ENCODE data around the gene RAPGEF4.

The RAPGEF4 gene

DNA sequence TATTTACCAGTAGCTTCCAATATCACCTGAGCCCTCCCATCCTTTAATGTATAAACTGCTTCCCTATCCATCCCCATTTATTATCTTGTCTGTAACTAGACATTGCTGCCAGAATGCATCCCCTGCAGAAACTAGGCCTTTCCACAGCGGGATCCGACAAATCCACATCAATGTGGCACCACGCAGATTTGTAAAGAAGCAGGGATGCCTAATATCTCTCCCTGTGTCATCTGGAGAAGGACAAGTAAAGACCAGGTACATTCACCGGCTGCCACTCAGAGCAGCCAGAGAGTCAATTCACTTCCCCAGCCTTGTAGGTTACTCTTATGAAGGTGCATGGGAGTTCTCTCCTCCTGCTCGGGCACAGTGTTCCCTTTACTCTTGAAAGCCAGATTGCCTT lies 241.2 kb downstream of the RAPGEF4 start:
- DNase-seq (no peak), ATAC-seq (ENCODE audit: insufficient read depth, low read depth) (no peak)
- Histone ChIP-seq H3K4me1 (ENCODE audit: insufficient read depth, low read length) (peaks cover under 1% of the 10 kb centered on the region; the same call in 1 of the 2 replicates), H3K36me3 (ENCODE audit: insufficient read depth, low read length) (no peaks in the 10 kb centered on the region), H3K27me3 (ENCODE audit: insufficient read depth, low read length, poor library complexity) (peaks cover 5% of the 10 kb centered on the region), H2AFZ (ENCODE audit: low read depth, low read length) (no peak overlapping the region), H3K27ac (ENCODE audit: low read length) (no peak overlapping the region), H4K20me1 (ENCODE audit: insufficient read depth, low read length) (no peaks in the 10 kb centered on the region), H3K9ac (ENCODE audit: low read depth, low read length) (no peak overlapping the region), H3K9me3 (ENCODE audit: insufficient read depth, low read length, severe bottlenecking) (no peaks in the 10 kb centered on the region), H3K4me3 (ENCODE audit: low read depth in 1 of 2, low read length in 2 of 2) (no peak overlapping the region), H3K79me2 (ENCODE audit: insufficient read depth, low read length) (no peaks in the 10 kb centered on the region), H3K4me2 (ENCODE audit: insufficient read depth, low read length) (no peak overlapping the region)
- TF ChIP-seq, protein P1, sequence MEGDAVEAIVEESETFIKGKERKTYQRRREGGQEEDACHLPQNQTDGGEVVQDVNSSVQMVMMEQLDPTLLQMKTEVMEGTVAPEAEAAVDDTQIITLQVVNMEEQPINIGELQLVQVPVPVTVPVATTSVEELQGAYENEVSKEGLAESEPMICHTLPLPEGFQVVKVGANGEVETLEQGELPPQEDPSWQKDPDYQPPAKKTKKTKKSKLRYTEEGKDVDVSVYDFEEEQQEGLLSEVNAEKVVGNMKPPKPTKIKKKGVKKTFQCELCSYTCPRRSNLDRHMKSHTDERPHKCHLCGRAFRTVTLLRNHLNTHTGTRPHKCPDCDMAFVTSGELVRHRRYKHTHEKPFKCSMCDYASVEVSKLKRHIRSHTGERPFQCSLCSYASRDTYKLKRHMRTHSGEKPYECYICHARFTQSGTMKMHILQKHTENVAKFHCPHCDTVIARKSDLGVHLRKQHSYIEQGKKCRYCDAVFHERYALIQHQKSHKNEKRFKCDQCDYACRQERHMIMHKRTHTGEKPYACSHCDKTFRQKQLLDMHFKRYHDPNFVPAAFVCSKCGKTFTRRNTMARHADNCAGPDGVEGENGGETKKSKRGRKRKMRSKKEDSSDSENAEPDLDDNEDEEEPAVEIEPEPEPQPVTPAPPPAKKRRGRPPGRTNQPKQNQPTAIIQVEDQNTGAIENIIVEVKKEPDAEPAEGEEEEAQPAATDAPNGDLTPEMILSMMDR (IDR thresholded peaks at IDR 0.05; ENCODE audit: borderline replicate concordance, extremely low read depth, low read length, poor library complexity, severe bottlenecking), result no peak
- no peak for TF ChIP-seq EZH2 (IDR thresholded peaks at IDR 0.05; ENCODE audit: borderline replicate concordance, low read depth, low read length, severe bottlenecking)

DNA sequence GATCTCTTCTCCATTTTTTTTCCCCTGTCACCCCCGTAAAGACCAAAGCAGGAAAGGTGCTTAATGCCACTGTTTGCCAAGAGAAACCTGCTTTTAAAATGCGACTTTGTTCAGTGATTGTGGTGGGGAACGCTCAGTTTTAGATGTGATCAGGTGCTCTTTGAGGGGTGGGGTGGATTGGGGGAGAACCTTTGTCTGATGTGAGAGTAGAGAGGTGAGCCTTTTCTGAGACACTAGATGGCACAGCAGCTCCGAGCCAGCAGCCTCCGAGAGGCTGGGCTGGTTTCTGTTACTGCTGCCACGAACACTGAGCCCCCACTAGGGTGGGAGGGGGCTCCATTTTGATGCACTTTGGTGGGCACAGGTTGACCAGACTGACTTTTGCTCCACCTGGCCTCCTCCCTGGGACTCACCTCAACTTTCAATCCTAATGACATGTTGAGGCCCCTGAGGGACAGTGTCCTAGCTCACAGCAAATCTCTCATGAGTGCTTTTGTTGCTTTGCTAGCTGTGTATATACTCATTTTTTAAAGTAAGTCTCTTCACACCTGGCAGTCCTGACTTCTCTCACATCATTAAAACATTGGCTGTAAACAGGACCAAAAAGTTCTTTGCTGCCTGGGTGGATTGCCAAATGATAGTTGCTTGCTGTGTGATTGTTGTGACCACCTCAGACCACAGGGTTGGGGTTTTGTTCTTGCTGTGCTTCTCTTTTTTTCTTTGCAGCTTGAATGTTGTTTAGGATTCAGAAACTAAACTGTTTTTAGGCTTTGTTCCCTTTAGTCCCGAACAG lies 241.8 kb downstream of the RAPGEF4 start:
- H3K4me1 ChIP-seq (ENCODE audit: insufficient read depth, low read length), result no peaks in the 10 kb centered on the region
- H3K27me3 ChIP-seq (ENCODE audit: insufficient read depth, low read length, poor library complexity), result peaks cover 5% of the 10 kb centered on the region
- H3K79me2 ChIP-seq (ENCODE audit: insufficient read depth, low read length), result no peaks in the 10 kb centered on the region
- no peak overlapping the region for H2AFZ ChIP-seq (ENCODE audit: low read depth, low read length)
- H3K27ac ChIP-seq (ENCODE audit: low read length), result no peak overlapping the region
- DNase-seq (no peak), ATAC-seq (ENCODE audit: insufficient read depth, low read depth) (peak; percentile 24; the same call in 1 of the 3 replicates)
- H3K4me2 ChIP-seq (ENCODE audit: insufficient read depth, low read length), result no peak overlapping the region
- H4K20me1 ChIP-seq (ENCODE audit: insufficient read depth, low read length), result no peaks in the 10 kb centered on the region
- no peak overlapping the region for H3K4me3 ChIP-seq (ENCODE audit: low read depth in 1 of 2, low read length in 2 of 2)
- H3K9me3 ChIP-seq (ENCODE audit: insufficient read depth, low read length, severe bottlenecking), result no peaks in the 10 kb centered on the region
- H3K9ac ChIP-seq (ENCODE audit: low read depth, low read length), result no peak overlapping the region
- TF ChIP-seq, protein P1 (IDR thresholded peaks at IDR 0.05; ENCODE audit: borderline replicate concordance, extremely low read depth, low read length, poor library complexity, severe bottlenecking), result no peak
- TF ChIP-seq EZH2 (IDR thresholded peaks at IDR 0.05; ENCODE audit: borderline replicate concordance, low read depth, low read length, severe bottlenecking), result no peak
- no peaks in the 10 kb centered on the region for H3K36me3 ChIP-seq (ENCODE audit: insufficient read depth, low read length)

DNA sequence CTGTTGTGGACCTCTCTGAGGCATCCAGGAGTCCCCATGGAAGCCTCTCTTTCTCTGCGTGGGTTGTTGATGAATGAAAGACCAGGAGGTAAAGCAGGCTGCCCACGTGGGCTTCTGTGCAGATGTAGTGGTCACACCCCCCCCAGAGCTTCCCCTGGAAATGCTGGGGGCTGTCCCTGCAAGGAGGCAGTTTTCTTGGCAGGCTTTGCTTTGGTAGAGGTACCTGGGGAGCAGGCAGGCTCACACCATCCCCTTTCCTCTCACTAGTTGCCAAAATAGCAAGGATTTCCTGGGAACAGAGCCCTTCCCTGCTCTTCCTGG lies 242.4 kb downstream of the RAPGEF4 start:
- Histone ChIP-seq H3K4me1 (ENCODE audit: insufficient read depth, low read length) (no peaks in the 10 kb centered on the region), H3K27ac (ENCODE audit: low read length) (no peak overlapping the region), H3K4me3 (ENCODE audit: low read depth in 1 of 2, low read length in 2 of 2) (no peak overlapping the region), H3K9ac (ENCODE audit: low read depth, low read length) (no peak overlapping the region), H3K9me3 (ENCODE audit: insufficient read depth, low read length, severe bottlenecking) (no peaks in the 10 kb centered on the region), H2AFZ (ENCODE audit: low read depth, low read length) (no peak overlapping the region), H3K4me2 (ENCODE audit: insufficient read depth, low read length) (no peak overlapping the region), H3K36me3 (ENCODE audit: insufficient read depth, low read length) (no peaks in the 10 kb centered on the region), H3K27me3 (ENCODE audit: insufficient read depth, low read length, poor library complexity) (peaks cover 5% of the 10 kb centered on the region), H4K20me1 (ENCODE audit: insufficient read depth, low read length) (no peaks in the 10 kb centered on the region), H3K79me2 (ENCODE audit: insufficient read depth, low read length) (no peaks in the 10 kb centered on the region)
- TF ChIP-seq EZH2 (IDR thresholded peaks at IDR 0.05; ENCODE audit: borderline replicate concordance, low read depth, low read length, severe bottlenecking), result no peak
- TF ChIP-seq, protein P1 (IDR thresholded peaks at IDR 0.05; ENCODE audit: borderline replicate concordance, extremely low read depth, low read length, poor library complexity, severe bottlenecking), result no peak
- 0 out of 3 replicates have a peak, but pooled peaks have one; percentile 48 for ATAC-seq (ENCODE audit: insufficient read depth, low read depth)
- no peak for DNase-seq

All from DND-41 (cell line).